Right ventricle myocardium inferior (tissue), 1 donor: Measurements from ENCODE around the gene CCKAR. TPM values are rescaled to one million over a fixed set of nuclear protein-coding genes. Genes with fewer than 3 reads are reported as not detected.

Experiments used
- ATAC-seq: fragments of 200-7000 bp; cut with Tn5 transposase; one replicate; pipeline ENCODE4 v1.9.1; 2020; ENCODE audit warnings: mild to moderate bottlenecking, moderate library complexity
- DNase-seq: peaks from one replicate; pipeline ENCODE4 v3.0.0; 2021; ENCODE audit errors: missing footprints
- intact Hi-C: fragments of 100-400 bp; cut with DNase I; formaldehyde crosslinking; loops from one replicate; pipeline ENCODE4 v1.11.0; 2022
- total RNA-seq: library from RNA; stranded (reverse); fragmentation: NEBNext Ultra II Directional; extraction: Animal tissue kit (Norgen Biotek cat#: 25700); gene quantifications from one replicate; pipeline ENCODE4 v1.2.1, GENCODE V29; 2021
- donor health status: DM: no; HTN: yes; CAD: no; lungs with severe emphysema.

Gene CCKAR
- total RNA-seq, 1 donor from 2014 or later, result not detected

DNA sequence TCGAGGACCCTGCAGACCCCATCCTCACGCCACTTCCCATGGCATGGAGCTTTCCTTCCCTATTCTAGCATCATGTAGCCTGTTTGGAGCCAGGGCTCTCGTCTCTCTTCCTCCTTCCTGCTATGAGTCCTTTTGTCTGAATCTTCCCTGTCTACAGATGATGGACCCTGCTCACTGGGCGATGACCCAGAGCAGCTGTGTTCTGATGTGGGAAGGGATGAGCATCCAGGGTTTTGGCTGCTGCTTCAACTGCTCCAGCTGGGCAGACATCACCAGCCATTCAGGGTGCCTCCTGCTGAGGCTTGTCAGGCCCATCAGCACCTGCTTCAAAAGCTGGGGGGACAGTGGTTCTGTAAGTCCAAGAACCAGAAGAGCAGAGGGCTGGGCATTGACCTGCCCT is 3.2 kb upstream of the CCKAR start:
- no peak for DNase-seq
- intact Hi-C loops, result no loop called here
- no peak for ATAC-seq

GRCh38 chr4:26491449-26492170 is 1.3 kb upstream of the CCKAR start:
- ATAC-seq, result no peak
- intact Hi-C loops, result no loop called here

GRCh38 chr4:26490960-26491284 is 638 bp upstream of the CCKAR start:
- no peak for ATAC-seq
- intact Hi-C loops, result no loop called here
- DNase-seq, result no peak

More at GRCh38 chr4:26491449-26492170, 1.3 kb upstream of the CCKAR start:
- DNase-seq, result no peak

- DNase-seq (no peak), ATAC-seq (no peak)
- intact Hi-C loops, result no loop called here
These were observed 941 bp downstream of the CCKAR start for GRCh38 chr4:26489101-26489985.

- no peak for DNase-seq
- no peak for ATAC-seq
- intact Hi-C loops, result no loop called here
These were observed 4.6 kb downstream of the CCKAR start for GRCh38 chr4:26485684-26486083.

DNA sequence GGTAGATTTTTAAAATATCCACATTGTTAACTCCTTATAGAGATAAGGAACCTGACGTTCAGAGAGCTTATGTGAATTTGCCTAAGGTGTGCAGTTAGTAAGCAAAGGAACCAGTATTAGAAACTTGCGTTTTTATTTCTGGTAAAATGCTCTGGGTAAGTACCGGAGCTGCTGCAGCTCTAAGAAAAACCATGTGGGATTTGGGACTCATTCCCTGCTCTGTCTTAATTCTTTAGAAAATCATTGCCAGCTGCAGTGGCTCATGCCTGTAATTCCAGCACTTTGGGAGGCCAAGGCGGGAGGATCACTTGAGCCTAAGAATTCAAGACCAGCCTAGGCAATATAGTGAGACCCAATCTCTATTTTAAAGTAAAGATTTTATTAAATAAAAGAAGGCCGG is 5.8 kb downstream of the CCKAR start:
- DNase-seq (no peak), ATAC-seq (no peak)
- intact Hi-C loops, result no loop called here

DNA sequence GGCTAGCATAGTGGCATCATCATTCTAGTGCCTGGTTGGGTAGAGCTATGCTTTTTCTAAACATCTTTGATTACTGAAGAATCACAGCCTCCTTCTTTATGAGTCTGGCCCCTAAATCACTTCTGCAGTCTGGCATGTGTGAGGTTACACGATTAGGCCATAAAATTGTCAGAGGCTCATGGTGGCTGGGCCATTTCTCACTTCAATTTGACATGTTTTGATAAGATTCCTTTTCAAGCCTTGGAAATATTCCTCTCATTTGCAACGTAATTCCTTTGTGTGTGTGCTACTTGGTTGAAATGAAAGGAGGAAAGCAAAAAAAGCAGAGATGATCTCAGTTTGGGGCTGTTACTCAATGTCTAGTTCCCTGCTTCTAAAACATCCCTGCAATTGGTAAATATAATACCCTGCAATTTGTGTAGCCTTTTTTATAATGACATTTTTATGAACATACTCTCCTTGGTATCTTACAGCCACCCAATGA is 6.2 kb downstream of the CCKAR start:
- no peak for ATAC-seq
- no peak for DNase-seq
- intact Hi-C loops, result no loop called here

DNA sequence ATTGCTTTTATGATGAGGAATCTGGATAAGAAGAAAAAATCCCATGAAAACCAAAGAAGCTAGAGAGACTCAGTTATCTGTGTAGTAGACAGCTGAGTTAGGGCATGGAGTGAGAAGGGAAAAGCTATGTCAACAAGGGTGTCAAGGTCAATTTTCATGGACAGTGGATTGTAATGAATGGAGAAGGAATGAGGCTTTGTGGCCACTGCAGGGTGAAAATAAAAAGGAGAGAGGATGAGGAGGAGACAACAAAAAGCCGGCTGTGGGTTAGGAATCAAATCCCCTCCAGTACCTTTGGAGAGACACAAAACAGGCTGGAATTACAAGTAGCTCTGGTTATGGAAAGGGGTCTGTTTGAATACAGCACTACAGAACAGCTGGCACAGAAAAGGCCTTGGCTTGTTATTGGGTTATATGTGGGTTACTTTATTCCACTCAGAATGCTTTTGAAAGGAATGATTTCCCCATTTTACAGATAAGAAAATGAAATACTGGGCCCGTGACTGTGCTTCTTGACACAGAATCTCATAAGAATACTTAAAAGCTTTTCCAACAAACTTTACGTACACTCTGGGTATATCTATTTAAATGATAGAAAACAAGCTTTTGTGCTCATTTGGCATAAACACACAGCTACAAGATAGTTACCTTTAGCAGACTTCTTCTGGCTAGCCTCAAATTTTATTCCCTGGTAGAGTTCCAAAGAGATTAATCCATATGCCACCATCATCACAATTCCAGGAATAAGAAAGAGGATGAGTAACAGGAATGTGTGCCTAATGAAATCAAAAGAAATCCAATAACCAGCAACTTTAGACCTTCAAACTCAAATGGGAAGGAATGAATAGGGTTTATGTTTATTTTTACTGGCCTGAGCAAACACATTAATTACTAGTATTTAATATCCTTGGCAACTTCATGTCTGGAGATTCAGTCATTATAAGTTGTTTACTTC is 7.5 kb downstream of the CCKAR start:
- intact Hi-C loops, result no loop called here
- no peak for ATAC-seq
- DNase-seq, result no peak

DNA sequence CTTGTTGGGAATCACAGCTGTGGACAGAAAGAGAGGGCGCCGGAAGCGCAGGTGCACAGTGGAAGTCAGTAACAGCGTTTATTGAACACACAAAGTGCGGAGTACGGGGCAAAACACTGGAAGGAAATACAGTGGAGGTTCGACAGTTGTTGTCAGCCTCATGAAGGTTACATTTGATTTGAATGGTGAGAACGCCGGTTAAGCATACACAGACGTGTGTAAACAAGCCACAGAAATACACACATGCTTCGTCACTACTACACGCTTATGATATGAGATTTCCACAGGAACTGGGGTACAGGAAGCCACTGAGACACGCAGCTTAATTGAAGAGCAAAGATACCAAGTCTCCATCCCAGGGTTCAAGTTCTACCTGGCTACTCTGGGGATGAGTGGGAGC is 12.0 kb downstream of the CCKAR start:
- DNase-seq (no peak), ATAC-seq (no peak)
- intact Hi-C loops, result no loop called here

DNA sequence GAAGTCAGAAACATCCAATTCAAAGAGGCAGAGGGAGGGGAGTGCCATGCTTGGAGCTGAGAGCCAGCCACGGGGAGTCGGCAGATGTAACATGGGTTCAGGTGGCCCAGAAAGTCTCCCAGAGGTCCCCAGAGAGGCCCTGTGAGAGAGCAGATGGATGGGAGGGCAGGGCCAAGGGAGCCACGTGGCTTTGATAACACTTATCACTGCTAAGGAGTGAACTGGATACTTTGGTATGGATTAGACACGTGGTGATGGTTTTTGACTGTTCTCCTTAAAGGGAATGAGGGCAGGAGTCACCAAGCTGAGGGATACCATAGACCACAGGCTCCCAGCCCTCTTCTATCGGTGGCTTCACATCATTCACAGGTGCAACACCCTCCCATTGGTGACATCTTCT is 13.7 kb downstream of the CCKAR start:
- intact Hi-C loops, result no loop called here
- ATAC-seq, result no peak
- DNase-seq, result no peak

- no peak for ATAC-seq
- DNase-seq, result no peak
- intact Hi-C loops, result no loop called here
These were observed 14.6 kb downstream of the CCKAR start for GRCh38 chr4:26475716-26476115.

- ATAC-seq, result no peak
- DNase-seq, result no peak
- intact Hi-C loops, result no loop called here
These were observed 15.7 kb downstream of the CCKAR start for GRCh38 chr4:26474551-26474950.

GRCh38 chr4:26473893-26474292 is 16.4 kb downstream of the CCKAR start:
- DNase-seq (no peak), ATAC-seq (no peak)
- intact Hi-C loops, result no loop called here

DNA sequence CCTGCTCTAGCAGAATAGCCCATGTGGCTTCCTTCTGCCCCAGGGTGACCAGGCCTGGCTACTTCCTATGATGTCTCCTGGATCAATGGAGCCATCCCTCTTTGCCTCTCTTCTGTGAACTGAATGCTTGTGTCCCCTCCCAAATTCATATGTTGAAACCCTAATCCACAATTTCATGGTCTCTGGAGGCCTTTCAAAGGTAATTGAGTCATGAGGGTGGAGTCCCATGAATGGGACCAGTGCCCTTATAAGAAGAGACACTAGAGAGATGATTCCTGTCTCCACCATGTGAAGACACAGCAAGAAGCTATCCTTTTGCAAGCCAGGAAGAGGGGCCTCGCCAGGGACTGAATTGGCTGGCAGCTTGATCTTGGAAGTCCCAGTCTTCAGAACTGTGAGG is 18.4 kb downstream of the CCKAR start:
- intact Hi-C loops, result no loop called here
- ATAC-seq (no peak), DNase-seq (no peak)

GRCh38 chr4:26468977-26469376 is 21.3 kb downstream of the CCKAR start:
- intact Hi-C loops, result no loop called here
- DNase-seq, result no peak
- ATAC-seq, result no peak

- DNase-seq, result no peak
- ATAC-seq, result no peak
- intact Hi-C loops, result no loop called here
These were observed 21.9 kb downstream of the CCKAR start for GRCh38 chr4:26468283-26468949.

GRCh38 chr4:26467724-26468123 is 22.6 kb downstream of the CCKAR start:
- DNase-seq, result no peak
- no peak for ATAC-seq
- intact Hi-C loops, result no loop called here

DNA sequence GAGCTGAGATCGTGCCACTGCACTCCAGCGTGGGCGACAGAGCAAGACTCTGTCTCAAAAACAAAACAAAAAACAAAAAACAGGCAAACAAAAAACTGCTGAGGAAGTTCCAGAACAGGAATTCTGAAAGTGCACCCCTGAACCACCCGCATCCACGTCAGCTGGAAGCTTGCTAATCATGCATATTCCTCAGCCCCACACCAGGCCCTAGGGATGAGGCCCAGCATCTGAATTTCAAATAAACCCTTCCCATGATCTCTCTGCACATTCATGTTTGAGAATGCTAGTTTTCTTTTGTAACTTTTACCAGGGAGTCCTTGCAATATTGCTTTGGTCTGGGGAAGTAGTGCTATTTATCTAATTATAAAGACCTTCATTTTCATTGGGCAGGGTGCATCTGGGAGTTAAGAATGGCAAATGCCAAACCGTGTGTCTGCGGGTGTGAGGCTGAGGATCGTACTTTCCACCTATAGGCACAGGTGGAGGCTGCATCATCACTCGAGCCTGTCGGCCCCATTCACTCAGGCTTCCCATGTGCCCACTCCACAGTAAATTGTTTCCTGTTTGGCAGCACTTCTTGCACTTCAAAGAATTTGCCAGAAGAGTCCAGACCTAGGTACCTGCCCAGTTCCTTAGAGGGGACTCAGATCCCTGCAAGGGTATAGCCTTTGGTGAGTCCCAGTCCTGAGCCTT is 23.6 kb downstream of the CCKAR start:
- DNase-seq (no peak), ATAC-seq (no peak)
- intact Hi-C loops, result no loop called here
